ENCODE results near the gene VPS26A.
"Not testable (repeated sequence)": the region's sequence is repeated elsewhere in the genome, so short reads cannot be mapped to it uniquely, and the experiment has no call there.

- TF ChIP-seq CTCF, POLR2A (IDR thresholded peaks at IDR 0.05): not testable (repeated sequence)
Observed at GRCh38 chr10:69142074-69142473, 18.1 kb downstream of the VPS26A start.
